GM21786 (cell line): ENCODE measurements around the gene ZNF444.
"Not testable (repeated sequence)": the region's sequence is repeated elsewhere in the genome, so short reads cannot be mapped to it uniquely, and the experiment has no call there.

ENCODE experiments used
- ATAC-seq: cut with Tn5 transposase; IDR thresholded peaks from one replicate; pipeline ENCODE4 v1.9.1; 2021; ENCODE audit not compliant: unreplicated experiment

The ZNF444 gene

DNA sequence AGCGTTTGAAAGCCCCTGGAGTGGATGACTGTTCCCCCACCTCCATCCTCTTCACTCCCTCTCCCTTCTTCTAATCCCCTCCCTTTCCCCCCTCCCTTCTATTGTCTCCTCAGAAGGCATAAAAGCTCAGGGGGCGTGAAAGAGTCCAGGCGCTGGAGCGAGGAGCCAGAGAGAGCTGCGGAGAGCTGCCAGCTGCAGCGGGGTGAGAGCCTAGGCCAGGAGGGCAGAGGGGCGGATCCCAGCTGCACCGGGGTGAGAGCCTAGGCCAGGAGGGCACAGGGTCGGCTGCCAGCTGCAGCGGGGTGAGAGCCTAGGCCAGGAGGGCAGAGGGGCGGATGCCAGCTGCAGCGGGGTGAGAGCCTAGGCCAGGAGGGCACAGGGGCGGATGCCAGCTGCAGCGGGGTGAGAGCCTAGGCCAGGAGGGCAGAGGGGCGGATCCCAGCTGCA, 34.8 kb downstream of the ZNF444 start, which contains the start of gene GALP:
GALP (plus strand) TSS at position 148 of the 447 bp plus-strand sequence. CDS start 1,101 bp downstream, outside the sequence.
- ATAC-seq, result not testable (repeated sequence)

DNA sequence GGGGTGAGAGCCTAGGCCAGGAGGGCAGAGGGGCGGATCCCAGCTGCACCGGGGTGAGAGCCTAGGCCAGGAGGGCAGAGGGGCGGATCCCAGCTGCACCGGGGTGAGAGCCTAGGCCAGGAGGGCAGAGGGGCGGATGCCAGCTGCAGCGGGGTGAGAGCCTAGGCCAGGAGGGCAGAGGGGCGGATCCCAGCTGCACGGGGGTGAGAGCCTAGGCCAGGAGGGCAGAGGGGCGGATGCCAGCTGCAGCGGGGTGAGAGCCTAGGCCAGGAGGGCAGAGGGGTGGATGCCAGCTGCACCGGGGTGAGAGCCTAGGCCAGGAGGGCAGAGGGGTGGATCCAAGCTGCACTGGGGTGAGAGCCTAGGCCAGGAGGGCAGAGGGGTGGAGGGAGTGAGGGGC, 35.2 kb downstream of the ZNF444 start:
- ATAC-seq, result not testable (repeated sequence)

DNA sequence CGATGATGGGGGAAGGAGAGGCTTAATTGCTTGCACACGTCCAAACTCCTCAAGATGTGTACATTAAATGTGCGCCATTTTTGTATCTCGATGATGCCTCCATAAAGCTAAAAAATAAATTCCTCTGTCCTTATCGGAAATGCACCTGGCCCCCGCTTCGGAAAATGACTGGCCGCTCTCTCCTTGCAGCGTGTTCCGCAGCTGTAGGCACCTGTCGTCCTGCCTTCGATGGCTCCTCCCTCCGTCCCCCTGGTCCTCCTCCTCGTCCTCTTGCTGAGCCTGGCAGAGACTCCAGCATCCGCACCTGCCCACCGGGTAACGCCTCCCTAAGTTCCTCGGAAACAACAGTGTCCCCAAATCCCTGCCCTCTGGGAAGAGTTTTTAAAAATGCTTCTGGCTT, 35.8 kb downstream of the ZNF444 start:
- no peak for ATAC-seq

DNA sequence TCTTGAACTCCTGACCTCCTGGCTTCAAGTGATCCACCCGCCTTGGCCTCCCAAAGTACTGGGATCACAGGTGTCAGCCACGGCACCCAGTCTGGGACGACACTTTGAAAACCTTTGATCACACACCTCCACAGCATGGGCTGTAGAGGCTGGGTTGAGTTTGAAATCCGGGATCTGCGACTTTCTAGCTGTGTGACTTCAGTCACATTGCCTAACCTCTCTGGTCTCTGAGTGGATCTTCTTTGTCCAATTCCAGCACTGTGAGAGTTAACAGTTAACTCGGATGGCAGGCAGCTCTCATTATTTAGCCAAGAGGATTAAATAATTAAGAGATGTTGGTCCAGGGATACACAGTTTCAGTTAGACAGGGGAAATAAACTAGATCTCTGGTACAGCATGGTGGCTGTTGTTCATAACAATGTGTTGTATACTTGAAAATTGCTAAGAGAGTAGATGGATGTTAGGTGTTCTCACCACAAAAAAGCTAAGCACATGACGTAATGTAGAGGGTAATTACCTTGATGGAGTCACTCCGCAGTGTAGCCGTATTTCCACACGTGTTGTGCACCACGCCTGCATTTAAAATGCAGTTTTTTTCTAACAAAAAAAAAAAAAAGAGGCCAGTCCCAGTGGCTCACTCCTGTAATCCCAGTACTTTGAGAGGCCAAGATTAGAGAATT, 36.6 kb downstream of the ZNF444 start:
- ATAC-seq, result no peak

DNA sequence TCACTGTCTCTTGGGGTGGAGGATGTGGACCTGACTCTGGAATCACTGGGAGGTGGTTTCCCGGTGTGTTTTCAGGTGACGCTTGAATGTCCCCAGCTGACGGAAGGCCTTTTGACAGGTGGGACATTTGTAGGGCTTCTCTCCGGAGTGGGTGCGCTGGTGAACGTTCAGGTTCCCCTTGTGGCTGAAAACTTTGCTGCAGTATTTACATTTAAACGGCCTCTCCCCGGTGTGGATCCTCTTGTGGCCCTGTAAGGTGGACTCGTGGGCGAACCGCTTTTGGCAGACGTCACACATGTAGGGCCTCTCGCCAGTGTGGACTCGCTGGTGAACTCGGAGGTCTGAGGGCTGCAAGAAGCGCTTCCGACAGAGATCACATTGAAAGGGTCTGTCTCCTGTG, 48.7 kb downstream of the ZNF444 start:
- no peak for ATAC-seq

DNA sequence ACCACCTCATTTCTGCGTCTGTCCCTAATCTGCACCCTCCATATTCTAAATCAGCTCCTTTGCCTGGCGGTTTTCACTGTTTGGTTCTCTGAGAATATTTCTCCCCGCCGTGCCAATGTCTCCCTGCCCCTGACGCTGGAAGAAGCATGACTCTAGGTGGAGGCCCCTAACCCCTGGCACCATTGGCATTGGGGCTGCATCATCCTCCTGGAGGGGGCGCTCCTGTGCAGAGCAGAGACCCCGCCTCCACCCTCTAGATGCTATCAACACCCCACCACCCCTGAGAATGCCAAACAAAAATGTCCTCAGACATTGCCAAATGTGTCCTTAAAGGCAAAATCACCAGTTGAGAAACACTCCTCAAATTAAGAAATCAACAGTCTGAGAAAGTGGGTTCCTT, 50.0 kb downstream of the ZNF444 start:
- no peak for ATAC-seq

DNA sequence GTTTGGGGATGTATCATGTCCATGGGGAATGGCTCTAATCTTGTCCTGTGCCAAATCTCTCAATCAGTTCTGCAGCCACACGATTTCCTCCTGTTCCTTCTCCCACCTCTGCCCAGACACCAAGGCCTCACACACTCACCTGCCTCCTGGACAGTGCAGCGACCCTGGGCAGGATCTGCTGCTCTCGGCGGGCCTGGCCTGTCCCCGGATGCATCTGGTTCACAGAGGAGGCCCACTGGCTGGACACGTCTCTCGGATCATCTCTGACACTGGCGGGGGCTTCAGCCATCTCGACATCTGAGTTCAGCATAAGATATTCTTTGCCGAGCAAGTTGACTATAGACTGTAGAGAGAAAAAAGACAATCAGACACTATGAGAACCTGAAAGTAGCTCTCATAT, 50.6 kb downstream of the ZNF444 start:
- no peak for ATAC-seq

DNA sequence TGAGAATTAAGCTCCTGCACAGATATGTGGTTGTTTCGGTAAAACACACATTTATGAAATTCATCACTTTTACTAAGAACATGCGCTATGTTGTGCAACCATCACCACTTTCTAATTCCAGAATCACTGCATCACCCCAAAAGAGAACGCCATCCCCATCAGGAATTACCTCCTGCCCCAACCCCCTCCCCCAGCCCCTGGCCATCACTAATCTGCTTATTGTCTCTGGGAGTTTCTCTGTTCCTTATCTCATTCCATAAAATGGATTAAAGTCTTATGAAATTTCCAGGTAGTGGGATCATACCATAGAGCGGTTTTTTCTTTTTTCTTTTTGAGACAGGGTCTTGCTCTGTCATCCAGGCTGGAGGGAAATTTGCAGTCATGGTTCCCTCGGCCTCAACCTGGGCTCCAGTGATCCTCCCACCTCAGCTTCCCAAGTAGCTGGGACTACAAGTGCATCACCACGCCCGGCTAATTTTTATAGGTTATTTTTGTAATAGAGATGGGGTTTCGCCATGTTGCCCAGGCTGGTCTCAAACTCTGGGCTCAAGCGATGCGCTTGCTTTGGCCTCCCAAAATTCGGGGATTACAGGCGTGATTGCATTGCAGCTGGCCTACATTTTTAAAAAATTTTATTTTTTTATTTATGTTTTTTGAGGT, 53.0 kb downstream of the ZNF444 start:
- no peak for ATAC-seq

DNA sequence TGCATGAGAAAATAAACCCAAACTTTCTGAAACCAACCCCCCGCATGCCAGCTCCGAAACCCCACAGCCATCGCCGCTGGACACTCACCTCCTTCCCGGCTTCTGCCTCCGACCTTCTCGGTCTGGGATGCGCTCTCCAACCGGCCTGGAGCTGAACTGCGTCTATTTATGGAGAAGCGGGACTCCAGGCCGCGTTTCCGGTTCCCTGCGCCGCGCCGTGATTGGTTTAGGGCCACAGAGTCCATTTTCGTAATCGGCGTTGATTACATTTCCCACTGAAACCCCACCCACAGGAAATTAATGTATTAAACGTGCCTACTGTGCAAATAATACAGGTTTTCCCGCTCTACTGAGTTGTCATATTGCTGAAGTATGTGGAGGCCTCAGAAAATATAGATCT, 56.6 kb downstream of the ZNF444 start, which contains the start of gene ZSCAN5B:
ZSCAN5B (minus strand) TSS at position 138 of the 400 bp plus-strand sequence. CDS start 4,731 bp downstream, outside the sequence.
- not testable (repeated sequence) for ATAC-seq

DNA sequence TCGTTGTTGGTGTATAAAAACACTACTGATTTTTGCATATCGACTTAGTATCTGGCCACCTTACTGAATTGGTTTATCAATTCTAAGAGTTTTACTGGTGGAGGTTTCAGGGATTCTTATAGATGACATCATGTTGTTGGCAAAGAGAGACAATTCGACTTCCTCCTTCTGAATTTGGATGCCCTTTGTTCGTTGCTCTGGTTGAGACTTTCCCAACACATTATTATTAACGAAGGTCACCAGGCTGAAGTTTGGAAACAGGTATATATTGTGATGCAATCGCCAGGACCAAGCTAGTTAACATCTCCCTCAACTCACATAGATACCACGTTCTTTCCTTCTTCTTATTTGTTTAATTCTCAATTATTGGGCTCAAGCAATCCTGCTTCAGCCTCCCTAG, 58.6 kb downstream of the ZNF444 start:
- no peak for ATAC-seq

DNA sequence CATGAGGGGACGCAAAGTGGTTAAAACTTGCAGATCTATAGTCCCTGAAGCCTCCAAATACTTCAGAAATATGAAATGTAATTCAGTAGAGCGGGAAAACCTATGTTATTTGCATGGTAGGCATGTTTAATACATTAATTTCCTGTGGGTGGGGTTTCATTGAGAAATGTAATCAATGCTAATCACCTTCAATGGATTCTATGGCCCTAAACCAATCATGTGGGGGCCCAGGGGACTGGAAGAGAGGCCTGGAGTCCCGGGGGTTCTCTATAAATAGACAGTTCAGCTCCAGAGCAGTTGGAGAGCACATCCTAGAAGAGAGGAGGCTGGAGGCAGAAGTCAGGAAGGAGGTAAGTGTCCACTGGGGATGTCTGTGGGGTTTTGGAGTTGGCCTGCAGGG, 60.9 kb downstream of the ZNF444 start, which contains the start of gene ZSCAN5C:
ZSCAN5C (plus strand) TSS at position 301 of the 400 bp plus-strand sequence. CDS start 3,641 bp downstream, outside the sequence.
- ATAC-seq, result no peak

DNA sequence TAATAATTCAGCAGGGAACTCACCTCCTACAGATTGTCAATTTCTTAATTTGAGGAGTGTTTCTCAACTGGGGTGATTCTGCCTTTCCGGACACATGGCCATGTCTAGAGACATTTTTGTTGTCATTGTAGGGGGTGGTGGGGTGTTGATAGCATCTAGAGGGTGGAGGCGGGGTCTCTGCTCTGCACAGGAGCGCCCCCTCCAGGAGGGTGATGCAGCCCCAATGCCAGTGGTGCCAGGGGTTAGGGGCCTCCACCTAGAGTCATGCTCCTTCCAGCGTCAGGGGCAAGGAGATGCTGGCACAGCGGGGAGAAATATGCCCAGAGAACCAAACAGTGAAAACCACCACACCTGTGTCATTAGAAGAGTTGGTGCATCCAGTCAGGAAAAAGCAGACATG, 66.5 kb downstream of the ZNF444 start:
- not testable (repeated sequence) for ATAC-seq

DNA sequence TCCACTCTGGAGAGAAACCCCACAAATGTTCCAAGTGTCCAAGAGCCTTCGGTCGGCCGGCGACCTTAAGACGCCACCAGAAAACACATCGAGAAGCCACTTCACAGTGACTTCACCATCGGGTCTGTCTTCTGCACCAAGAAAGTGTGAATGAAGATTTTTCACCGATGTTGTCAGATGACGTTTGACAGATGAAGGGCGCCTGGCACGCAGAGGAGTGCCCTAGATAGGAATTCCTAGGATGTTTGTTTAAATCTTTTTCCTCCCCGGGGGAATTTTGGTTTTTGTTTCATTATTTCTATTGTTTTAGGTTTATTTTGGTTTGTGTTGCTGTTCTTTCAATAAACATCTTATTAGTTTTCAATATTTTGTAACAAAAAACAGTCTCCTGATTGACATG, 68.0 kb downstream of the ZNF444 start:
- ATAC-seq, result no peak

DNA sequence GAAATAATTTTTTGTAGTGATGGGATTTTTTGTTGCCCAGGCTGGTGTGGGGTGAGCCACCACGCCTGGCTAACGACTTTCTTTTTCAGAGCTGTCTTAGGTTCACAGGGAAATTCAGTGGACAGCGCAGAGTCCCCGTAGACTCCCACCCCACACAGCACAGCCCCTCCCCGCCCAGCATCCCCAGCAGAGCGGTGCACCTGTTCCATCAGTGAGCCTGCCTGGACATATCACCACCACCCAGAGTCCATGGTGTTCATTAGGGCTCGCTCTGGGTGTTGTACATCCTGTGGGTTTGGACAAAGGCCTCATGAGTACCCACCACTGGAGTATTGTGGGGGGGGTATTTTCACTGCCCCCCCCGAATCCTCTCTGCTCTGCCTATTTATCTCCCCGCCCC, 68.9 kb downstream of the ZNF444 start:
- not testable (repeated sequence) for ATAC-seq
